OCI-LY1 (cell line): ENCODE data around the gene IST1.
"Not testable (repeated sequence)": the region's sequence is repeated elsewhere in the genome, so short reads cannot be mapped to it uniquely, and the experiment has no call there.

ENCODE experiments used
- H2AFZ ChIP-seq: fragments of 200-600 bp; sonication (generic), shearing (Covaris generic); 2 replicates; pipeline ENCODE4 v1.6.0; 2014; ENCODE audit warnings: antibody characterized with exemption, mild to moderate bottlenecking, low read length
- H3F3A ChIP-seq: fragments of 200-600 bp; sonication (generic), shearing (Covaris generic); 2 replicates; pipeline ENCODE4 v1.6.0; 2014; ENCODE audit warnings: mild to moderate bottlenecking, antibody characterized with exemption, low read length, moderate library complexity; ENCODE audit not compliant: insufficient read depth
- H3K27ac ChIP-seq: fragments of 200-600 bp; sonication (generic); 2 replicates; pipeline ENCODE4 v1.5.1; 2014; ENCODE audit warnings: low read length, mixed run types, mild to moderate bottlenecking, low read depth; ENCODE audit not compliant: poor library complexity, severe bottlenecking
- H3K27me3 ChIP-seq: fragments of 200-600 bp; sonication (generic); 2 replicates; pipeline ENCODE4 v1.6.0; 2014; ENCODE audit warnings: antibody characterized with exemption, mild to moderate bottlenecking, low read length, moderate library complexity; ENCODE audit not compliant: insufficient read depth
- H3K36me3 ChIP-seq: fragments of 200-600 bp; sonication (generic); 2 replicates; pipeline ENCODE4 v1.6.1; 2014; ENCODE audit warnings: mild to moderate bottlenecking, antibody characterized with exemption, low read length, moderate library complexity, mixed read lengths; ENCODE audit not compliant: insufficient read depth
- H3K4me1 ChIP-seq: fragments of 200-600 bp; sonication (generic); 2 replicates; pipeline ENCODE4 v1.5.1; 2014; ENCODE audit warnings: mild to moderate bottlenecking, low read length, moderate library complexity; ENCODE audit not compliant: insufficient read depth, severe bottlenecking
- H3K4me2 ChIP-seq: fragments of 200-600 bp; sonication (generic), shearing (Covaris generic); 2 replicates; pipeline ENCODE4 v1.6.1; 2014; ENCODE audit warnings: low read length
- H3K4me3 ChIP-seq: fragments of 200-600 bp; sonication (generic); 2 replicates; pipeline ENCODE4 v1.5.1; 2014; ENCODE audit warnings: low read length, low read depth, mild to moderate bottlenecking, mixed read lengths; ENCODE audit not compliant: poor library complexity, severe bottlenecking
- H3K79me2 ChIP-seq: fragments of 200-600 bp; shearing (Covaris generic); 2 replicates; pipeline ENCODE4 v1.6.1; 2016; ENCODE audit warnings: mixed run types, low read length, mixed read lengths; ENCODE audit not compliant: insufficient read depth
- H3K9ac ChIP-seq: fragments of 200-600 bp; sonication (generic), shearing (Covaris generic); 2 replicates; pipeline ENCODE4 v1.6.1; 2014; ENCODE audit warnings: mild to moderate bottlenecking, low read length, mixed read lengths
- H3K9me2 ChIP-seq: fragments of 200-600 bp; sonication (generic), shearing (Covaris generic); 2 replicates; pipeline ENCODE4 v1.6.1; 2014; ENCODE audit warnings: low read depth, mild to moderate bottlenecking, low read length, mixed read lengths
- H3K9me3 ChIP-seq: fragments of 200-600 bp; shearing (Covaris generic); 2 replicates; pipeline ENCODE4 v1.6.1; 2014; ENCODE audit warnings: low read length, mixed read lengths
- H4K20me1 ChIP-seq: fragments of 200-600 bp; sonication (generic), shearing (Covaris generic); 2 replicates; pipeline ENCODE4 v1.6.0; 2016; ENCODE audit warnings: mild to moderate bottlenecking, low read length; ENCODE audit not compliant: insufficient read depth
- CTCF ChIP-seq: fragments of 200-600 bp; sonication (generic), shearing (Covaris generic); IDR thresholded peaks from 2 replicates; pipeline ENCODE4 v1.5.1; 2017; ENCODE audit warnings: mild to moderate bottlenecking, antibody characterized with exemption, low read length, moderate library complexity, mixed read lengths
- EZH2 ChIP-seq: fragments of 200-600 bp; sonication (generic), shearing (Covaris generic); IDR thresholded peaks from 2 replicates; pipeline ENCODE4 v1.8.0; 2017; ENCODE audit warnings: borderline replicate concordance, mixed run types, mild to moderate bottlenecking, antibody characterized with exemption, low read length, moderate library complexity, mixed read lengths

Gene IST1

GRCh38 chr16:71902656-71903365 lies 7.5 kb downstream of the IST1 start:
- no peaks in the 10 kb centered on the region for H3K9me2 ChIP-seq
- no peak overlapping the region for H3K27ac ChIP-seq
- peaks cover 31% of the 10 kb centered on the region for H3K36me3 ChIP-seq
- H3K27me3 ChIP-seq = no peaks in the 10 kb centered on the region
- H3K4me2 ChIP-seq = no peak overlapping the region
- peaks cover 99% of the 10 kb centered on the region for H3K79me2 ChIP-seq
- H3K9me3 ChIP-seq = no peaks in the 10 kb centered on the region; the same call in 1 of the 2 replicates
- no peak overlapping the region for H3K9ac ChIP-seq
- H3K4me3 ChIP-seq = no peak overlapping the region
- TF ChIP-seq EZH2 (no peak), CTCF (no peak)
- H2AFZ ChIP-seq = no peak overlapping the region
- peaks cover 19% of the 10 kb centered on the region for H3K4me1 ChIP-seq
- peaks cover 7% of the 10 kb centered on the region; the same call in 1 of the 2 replicates for H4K20me1 ChIP-seq
- no peaks in the 10 kb centered on the region for H3F3A ChIP-seq

- Histone ChIP-seq H3K4me3 (no peak overlapping the region), H4K20me1 (peaks cover 7% of the 10 kb centered on the region; the same call in 1 of the 2 replicates), H3K9ac (no peak overlapping the region), H3K36me3 (peaks cover 35% of the 10 kb centered on the region), H3K27me3 (no peaks in the 10 kb centered on the region), H3K9me2 (no peaks in the 10 kb centered on the region), H2AFZ (no peak overlapping the region), H3K79me2 (peaks cover 99% of the 10 kb centered on the region), H3K4me2 (no peak overlapping the region), H3F3A (no peaks in the 10 kb centered on the region), H3K27ac (no peak overlapping the region), H3K4me1 (peaks cover 12% of the 10 kb centered on the region), H3K9me3 (no peaks in the 10 kb centered on the region; the same call in 1 of the 2 replicates)
- no peak for TF ChIP-seq EZH2
Observed at GRCh38 chr16:71903608-71904007, 8.3 kb downstream of the IST1 start.

DNA sequence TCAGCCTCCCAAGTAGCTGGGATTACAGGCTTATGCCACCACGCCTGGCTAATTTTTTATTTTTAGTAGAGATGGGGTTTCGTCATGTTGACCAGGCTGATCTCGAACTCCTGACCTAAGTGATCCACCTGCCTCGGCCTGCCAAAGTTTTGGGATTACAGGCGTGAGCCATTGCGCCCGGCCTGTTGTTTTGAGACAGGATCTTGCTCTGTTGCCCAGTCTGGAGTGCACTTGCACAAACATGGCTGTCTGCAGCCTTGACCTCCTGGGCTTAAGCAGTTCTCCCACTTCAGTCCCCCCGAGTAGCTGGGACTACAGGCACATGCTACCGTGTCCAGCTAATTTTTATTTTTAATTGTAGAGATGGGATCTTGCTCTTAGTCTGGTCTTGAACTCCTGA lies 8.9 kb downstream of the IST1 start:
- TF ChIP-seq CTCF = no peak
- no peak for TF ChIP-seq EZH2
- peaks cover 7% of the 10 kb centered on the region; the same call in 1 of the 2 replicates for H4K20me1 ChIP-seq
- H3K4me1 ChIP-seq = peaks cover 9% of the 10 kb centered on the region
- H3K9me2 ChIP-seq = no peaks in the 10 kb centered on the region
- no peak overlapping the region for H2AFZ ChIP-seq
- H3K9ac ChIP-seq = no peak overlapping the region
- H3K4me3 ChIP-seq = no peak overlapping the region
- no peaks in the 10 kb centered on the region for H3K27me3 ChIP-seq
- peaks cover 41% of the 10 kb centered on the region for H3K36me3 ChIP-seq
- H3K27ac ChIP-seq = no peak overlapping the region
- H3K79me2 ChIP-seq = peaks cover 99% of the 10 kb centered on the region
- no peak overlapping the region for H3K4me2 ChIP-seq
- H3K9me3 ChIP-seq = no peaks in the 10 kb centered on the region; the same call in 1 of the 2 replicates
- H3F3A ChIP-seq = no peaks in the 10 kb centered on the region

DNA sequence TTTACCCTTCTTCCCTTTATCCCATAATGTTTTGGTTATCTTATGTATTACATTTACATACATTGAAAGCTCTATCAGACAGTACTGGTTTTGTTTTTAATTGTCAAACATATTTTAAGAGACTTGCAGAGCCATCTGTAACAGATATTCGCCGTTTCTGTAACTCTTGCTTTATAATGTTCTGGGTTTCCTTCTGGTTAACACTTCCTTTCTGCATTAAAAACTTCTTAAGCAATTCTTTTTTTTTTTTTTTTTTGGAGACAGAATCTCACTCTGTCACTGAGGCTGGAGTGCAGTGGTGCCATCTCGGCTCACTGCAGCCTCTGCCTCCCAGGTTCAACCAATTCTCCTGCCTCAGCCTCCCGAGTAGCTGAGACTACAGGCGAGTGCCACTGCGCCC lies 10.4 kb downstream of the IST1 start:
- not testable (repeated sequence) for H3K4me2 ChIP-seq, H3K9ac ChIP-seq, H3K4me3 ChIP-seq, H3K27ac ChIP-seq, H4K20me1 ChIP-seq, H3F3A ChIP-seq, H3K9me2 ChIP-seq, H3K4me1 ChIP-seq, H2AFZ ChIP-seq, H3K27me3 ChIP-seq, H3K9me3 ChIP-seq
- Histone ChIP-seq H3K79me2 (peaks cover 100% of the 10 kb centered on the region), H3K36me3 (peaks cover 50% of the 10 kb centered on the region)
